Amygdala (tissue), 56 donors: Measurements from ENCODE around the gene CASKIN2.
A peak's percentile ranks its signal among the peaks of the same experiment; 100 is the strongest.
"Not testable (repeated sequence)": the region's sequence is repeated elsewhere in the genome, so short reads cannot be mapped to it uniquely, and the experiment has no call there.

Experiments used
- DNase-seq, 56 donors: peaks; one replicate each; lab custom pipeline; 2025; lab: John Stamatoyannopoulos, UW

The CASKIN2 gene

DNA sequence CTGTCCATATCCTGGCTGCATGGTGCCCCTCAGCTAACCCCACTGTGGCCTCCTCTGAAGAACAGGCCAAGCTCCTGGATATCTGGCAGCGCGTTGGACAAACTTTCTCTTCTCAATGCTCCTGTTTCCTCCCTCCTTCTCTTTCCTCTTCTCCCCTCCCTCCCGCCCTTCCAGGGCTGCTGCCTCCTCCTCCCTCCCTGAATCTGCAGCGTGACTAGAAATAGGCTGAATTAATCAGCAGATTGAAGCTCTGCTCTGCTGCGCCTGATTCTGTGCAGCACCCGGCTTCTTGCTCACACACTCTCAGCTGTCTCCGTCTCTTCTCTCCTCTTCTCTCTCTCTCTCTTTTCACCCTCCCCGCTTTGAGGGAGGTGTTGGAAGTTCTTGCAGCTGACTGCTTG is 39.1 kb downstream of the CASKIN2 start:
- DNase-seq = peak in 47 of 56 donors; percentile 14 to 85 (median 59)

DNA sequence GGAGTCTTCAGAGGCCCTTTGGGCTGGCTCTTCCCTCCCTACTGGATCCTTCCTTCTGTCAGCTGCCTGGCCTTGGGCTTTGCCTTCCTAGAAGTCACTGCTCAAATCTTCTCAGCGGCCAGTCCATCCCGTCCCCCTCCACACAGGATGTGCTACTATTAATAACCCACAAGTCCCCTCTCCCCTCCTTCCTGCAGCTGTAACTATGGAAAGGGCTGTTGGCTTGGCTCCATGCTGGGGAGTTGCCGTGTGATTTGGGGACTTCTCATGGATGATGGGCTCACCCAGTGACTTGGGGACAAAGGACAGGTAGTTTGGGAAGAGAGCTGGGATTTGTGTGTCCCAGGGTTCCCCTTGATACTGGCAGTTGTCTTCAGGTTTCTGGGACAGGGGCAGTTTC is 39.5 kb downstream of the CASKIN2 start:
- no peak for DNase-seq

DNA sequence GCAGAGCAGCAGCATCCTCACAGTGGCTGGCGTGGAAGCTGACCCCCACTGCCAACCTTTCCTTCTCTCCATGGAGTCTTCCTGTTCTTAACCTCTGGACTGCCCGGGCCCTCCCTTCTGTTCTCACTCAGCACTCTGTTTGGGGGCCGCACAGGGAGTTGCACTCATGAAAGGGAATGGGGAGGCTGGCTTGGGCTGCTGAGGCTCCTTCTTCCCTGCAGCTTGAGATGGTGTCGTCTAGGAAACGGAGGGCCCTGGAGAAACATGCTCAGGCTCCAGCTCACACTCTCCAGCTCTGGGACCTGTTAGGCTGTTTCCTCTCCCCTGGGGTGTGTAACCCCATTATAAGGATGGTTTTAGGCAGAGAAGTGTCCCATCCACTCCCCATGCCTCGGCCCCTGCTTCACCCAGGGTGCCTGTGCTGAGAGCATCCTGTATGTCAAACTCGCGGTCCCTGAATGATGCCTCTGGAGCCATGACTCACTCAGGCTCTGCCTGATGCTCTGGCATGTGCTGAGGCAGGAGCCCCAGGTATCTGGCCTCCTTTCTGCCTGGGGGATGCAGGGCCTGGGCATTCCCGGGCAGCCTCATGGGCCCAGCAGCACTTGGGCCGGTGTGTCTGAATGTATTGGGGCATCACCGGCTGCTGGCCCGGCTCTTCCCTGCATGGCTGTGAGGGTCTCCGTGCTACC is 40.0 kb downstream of the CASKIN2 start:
- DNase-seq = peak in 15 of 56 donors; percentile 21 to 59 (median 36)

DNA sequence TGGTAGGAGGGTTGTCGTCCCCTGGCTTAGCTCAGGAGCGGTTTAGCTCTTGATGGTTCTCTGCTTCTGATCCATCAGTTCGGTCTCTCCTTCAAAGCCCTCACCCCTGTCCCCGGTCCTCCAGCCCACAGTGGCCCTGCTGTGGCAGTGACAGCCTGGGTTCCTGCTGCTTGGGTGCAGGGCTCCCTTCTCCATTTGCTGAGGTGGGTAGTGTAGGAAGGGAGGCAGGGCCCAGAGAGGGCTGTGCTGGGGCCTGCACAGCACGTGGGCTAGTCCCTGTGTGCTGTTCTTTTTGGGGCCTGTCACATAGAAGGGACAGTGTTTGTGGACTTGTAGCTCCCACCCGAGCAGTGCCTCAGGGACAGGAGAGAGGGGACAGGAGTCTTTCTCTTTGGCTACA is 40.6 kb downstream of the CASKIN2 start:
- DNase-seq = no peak

DNA sequence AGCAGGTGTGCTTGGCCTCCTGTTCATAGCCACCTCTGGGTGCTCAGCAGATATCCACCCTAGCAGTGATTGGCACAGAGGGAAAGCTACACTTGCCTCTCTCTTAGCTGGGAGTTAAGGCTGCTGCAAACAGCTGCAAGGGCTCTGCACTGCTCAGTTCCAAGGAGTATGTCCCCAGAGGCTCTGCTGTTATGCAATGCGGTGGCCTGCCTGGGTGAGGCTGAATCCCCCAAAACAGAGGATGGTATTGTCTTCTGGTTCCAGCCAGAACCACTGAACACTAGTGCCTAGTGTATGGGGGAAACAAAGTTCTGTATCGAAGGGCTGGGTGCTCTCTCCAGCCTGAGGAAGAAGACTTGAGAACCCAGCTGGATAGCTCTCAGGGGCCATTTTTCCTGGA is 42.1 kb downstream of the CASKIN2 start:
- peak in 22 of 56 donors; percentile 19 to 63 (median 36) for DNase-seq

DNA sequence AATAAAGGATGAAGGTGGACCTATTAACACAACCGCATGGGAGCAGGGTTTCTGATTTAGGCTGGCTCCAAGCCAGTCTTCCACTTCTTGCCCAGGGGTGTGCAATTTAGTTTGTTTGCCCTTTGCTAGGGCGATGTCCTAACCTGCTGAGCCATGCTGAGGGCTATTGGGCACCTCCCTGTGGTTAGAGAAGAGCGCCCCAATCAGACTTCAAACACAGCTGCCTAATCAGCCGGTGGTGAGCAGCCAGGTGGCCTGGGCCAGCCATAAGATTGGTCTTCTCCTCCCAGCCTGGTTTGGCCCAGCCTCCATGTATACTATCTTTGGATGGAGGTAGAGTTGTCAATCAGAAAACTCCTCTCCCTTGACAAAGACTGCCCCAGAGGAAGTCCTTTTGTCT is 43.2 kb downstream of the CASKIN2 start:
- no peak for DNase-seq

DNA sequence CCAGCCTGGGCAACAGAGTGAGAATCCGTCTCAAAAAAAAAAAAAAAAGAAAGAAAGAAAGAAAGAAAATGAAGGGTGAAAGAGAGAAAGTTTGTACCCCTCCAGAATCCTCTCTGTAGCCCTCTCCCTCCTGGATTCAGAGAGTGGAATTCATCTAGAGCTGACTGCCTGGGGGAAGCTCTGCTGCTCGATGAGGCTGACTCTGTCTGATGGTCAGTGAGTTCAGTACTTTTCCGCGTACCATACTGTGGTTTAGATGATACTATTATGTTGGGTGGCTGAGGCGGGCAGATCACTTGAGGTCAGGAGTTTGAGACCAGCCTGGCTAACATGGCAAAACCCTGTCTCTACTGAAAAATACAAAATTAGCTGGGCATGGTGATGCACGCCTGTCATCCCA is 44.1 kb downstream of the CASKIN2 start:
- DNase-seq = no peak

DNA sequence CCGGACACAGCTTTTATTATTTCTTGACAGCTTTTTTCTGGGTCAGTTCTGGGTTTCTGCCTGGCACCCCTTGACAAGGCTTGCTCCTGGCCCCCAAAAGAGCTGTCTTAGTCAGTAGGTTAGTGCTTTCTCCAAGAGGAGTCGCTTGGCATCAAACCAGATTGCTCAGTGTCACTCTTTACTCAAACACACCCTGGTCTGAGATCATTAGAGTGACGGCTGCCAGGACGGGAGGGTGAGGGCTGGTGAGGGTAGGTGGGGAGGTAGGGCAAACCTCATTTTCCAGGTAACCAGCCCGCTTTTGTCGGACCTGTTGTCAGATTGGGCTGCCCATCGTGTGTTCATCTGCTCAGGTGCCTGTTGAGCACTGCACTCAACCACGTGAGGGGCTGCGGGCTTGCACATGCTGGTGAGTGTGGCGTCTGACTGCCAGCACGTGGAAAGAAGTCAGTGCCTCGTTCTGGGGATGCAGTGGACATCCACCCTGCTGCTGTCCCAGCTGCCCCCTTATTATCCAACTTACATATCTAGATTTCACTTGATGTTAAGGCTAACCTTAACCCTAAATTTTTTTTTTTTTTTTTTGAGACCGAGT is 46.5 kb downstream of the CASKIN2 start:
- DNase-seq = no peak

DNA sequence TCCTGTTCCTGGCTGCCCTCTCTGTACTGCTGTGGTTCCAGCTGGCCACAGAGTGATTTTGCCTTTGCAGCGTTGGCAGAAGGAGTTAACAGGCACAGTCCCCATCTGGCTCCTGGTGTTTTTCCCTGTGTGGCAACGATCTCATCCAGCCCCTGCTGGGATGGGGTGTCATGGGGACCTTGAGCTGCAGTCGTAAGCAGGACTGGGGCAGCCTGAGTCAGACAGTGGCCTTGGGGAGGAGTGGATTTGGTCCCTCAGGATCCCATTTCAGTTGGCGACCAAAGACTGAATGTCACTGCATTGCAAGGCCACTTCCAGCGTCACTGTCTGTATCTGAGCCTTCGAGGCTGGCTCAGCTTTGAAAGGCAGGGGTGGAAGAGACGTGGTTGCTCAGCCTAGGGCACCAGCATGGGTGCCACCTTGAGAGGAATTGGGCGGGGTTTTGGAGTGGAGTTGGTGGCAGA is 47.0 kb downstream of the CASKIN2 start:
- peak in 16 of 56 donors; percentile 21 to 66 (median 36) for DNase-seq

DNA sequence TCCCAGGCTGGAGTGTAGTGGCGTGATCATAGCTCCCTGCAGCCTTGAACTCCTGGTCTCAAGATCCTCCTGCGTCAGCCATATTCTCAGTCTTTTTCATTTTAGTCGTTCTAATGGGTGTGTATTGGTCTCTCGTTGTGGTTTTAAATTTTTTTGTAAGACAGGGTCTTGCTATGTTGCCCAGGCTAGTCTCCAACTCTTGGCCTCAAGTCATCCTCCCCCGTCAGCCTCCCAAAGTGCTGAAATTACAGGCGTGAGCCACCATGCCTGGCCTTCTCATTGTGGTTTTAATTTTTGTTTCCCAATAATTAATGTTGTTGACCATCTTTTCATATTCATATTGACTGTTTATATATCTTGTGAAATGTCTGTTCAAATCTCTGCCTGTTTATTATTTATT is 50.3 kb downstream of the CASKIN2 start:
- no peak for DNase-seq

DNA sequence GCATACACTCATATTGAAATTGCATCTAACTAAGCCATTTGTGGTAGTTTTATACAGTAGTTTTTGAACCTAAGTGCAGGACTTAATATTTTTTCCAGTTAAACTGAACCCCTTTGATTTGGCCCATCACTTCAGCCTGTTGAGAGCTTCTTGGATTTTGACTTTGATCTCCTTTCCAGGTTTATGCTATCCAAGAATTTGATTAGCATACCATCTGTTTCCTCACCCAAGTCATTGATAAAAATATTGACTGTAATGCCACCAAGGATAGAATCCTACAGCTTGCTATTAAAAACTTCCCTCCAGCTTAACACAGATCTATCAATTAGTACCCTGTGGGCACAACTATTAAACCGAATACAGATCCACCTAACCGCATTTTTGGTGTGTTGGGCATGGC is 51.7 kb downstream of the CASKIN2 start:
- DNase-seq = no peak

DNA sequence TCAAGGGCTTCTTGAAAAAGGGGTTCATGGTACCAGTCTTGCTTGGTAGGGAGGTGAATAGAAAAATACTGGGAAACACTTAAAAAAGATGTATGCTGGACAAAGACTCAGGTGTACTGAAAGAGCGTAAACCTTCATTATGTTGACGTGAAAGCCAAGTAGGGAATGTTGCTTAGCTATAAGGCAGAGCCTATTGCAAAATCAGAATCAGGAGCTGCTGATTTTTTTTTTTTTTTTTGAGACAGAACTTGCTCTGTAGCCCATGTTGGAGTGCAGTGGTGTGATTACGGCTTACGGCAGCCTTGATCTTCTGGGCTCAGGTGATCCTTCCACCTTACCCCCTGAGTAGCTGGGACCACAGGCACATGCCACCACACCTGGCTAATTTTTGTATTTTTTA is 55.0 kb downstream of the CASKIN2 start:
- no peak for DNase-seq

DNA sequence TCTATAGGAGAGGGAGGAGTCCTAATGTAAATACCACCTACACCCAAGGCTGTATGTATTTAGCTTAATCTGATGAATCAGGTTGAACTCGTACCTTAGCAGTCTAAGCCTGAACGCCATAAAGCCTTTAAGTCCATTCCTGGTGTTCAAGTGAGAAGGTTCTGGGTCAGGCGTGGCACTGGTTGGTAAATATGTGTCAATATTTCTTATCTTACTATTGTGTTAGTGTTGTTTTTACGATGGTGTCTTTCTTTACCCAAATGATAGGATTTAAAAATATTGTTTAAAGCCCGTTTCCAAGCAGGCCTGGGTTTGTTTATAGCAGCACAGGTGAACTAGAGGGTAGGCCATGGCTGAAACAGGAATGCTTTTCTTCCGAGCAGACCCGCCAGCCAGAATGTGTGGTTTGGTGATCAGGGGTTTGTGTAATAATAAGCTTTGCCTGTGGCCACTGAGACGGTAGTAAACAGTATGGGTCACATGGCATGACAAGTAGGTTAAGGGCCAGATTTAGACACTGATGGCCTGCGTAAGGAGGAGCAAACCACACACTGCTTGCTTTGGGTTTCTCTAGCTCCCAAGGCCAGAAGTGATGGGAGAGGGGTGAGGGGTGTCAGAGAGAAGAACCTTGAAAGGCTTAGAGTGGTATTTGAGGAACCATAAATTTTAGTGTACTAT is 55.6 kb downstream of the CASKIN2 start:
- peak in 1 of 56 donors; percentile 10 for DNase-seq

DNA sequence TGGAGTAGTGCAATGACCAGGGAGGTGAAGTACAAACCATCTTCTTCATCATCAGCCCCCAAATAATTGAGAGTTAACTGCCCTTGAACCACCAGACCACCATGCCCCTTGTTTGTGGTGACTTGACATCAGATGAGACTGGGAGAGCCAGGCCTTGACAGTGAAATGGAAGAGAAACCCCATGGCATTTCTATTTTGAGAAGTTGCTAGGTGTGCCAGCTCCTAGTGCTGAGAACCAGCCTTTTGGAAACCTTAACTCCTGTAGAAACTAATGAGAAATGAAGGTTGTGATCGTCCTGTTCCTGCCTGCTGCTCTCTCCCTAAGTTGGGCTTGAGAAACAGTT is 56.1 kb downstream of the CASKIN2 start:
- DNase-seq = no peak

DNA sequence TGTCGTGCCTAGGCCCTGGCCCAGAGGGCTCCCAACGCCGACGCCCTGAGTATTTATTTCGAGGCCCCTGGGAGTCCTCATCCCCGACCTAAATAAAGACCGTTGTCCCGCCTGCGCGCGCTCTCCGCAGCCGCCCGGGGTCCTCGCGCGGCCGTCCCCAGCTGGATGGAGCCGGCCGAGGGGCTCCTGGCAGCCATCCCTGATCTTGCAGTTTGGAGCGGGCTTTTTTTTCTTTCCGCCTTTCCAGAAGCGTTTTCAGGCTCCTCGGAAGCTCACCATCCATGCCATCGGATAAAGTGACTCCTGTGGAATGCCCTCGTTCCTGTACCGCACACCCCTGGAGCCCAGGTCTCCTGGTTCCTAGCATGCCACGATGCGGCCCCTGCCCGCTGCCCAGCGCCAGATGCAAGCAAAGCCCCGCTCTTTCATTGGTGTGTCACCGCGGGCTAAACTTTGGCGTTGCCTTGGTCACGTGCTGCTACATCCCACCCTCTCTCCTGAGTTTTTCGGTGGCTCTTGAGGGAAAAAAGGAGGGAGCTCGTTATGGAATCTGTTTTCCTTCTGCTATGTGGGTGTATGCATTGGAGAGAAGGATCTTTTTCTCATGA is 58.2 kb downstream of the CASKIN2 start:
- DNase-seq = peak in 39 of 56 donors; percentile 17 to 63 (median 43)

DNA sequence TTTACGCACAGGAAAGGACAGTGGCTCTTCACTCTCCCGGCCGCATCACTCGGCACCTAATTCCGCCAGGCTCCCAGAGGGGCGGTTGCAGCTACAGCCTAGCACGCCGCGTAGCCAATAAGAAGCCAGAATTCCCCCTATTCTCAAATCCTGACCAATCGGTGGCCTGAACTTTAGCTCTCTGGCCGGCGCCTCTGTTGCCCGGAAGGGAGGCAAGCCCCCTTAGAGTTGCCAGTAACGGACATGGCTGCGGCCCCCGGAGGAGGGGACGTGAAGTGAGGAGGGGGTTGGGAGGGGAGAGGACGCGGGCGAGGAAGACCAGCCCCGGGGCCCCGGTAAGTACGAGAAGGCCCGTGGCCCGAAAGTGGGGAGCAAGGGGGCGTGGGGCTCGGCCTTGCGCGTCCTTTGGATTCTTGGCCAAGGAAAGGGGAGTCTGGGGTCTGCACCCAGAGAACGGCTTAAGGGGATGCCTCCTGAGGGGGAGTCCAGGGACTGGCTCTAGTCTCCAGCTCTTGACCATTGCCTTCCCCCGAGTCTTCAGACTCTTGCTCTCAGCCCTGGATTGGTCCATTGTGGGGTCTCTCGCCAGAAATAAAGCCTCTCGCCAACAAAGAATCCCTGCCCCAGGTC is 58.8 kb downstream of the CASKIN2 start, which contains the start of gene TMEM94:
Gene TMEM94, plus strand, starts transcription at position 219 of the 630 bp plus-strand sequence. CDS start 15,271 bp downstream, outside the sequence.
- DNase-seq = peak in 55 of 56 donors; percentile 67 to 99 (median 95)

DNA sequence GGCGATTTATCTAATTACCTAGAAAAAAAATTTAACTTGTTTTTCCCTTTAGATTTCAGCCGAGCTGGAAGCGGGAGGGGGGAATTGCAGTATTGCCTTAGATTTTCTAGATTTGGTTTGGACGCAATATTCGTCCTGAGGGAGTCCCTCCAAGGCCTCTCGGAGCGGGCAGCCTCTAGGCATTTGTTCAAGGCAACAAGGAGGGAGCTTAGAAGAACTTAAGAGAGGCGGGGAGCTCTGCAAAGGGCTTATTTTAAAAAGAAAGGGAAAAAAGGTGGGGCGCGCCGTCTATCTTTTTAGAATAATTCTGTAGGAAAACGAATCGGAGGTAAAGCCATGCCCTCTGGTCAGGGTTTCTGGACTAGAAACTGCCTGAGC is 59.3 kb downstream of the CASKIN2 start:
- peak in 7 of 56 donors; percentile 56 to 86 (median 67) for DNase-seq

DNA sequence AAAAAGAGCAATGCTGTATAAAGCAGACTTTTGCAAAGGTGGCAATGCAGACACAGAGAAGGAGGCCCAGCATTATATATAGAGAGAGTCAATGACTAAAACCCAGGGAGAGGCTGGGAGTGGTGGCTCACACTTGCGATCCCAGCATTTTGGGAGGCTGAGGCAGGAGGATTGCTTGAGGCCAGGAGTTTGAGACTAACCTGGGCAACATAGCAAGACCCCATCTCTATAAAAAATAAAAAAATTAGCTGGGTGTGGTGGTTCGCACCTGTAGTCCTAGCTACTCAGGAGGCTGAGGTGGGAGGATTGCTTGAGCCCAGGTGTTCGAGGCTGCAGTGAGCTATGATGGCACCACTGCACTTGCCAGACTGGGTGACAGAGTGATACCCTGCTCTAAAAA is 60.7 kb downstream of the CASKIN2 start:
- DNase-seq = not testable (repeated sequence)

DNA sequence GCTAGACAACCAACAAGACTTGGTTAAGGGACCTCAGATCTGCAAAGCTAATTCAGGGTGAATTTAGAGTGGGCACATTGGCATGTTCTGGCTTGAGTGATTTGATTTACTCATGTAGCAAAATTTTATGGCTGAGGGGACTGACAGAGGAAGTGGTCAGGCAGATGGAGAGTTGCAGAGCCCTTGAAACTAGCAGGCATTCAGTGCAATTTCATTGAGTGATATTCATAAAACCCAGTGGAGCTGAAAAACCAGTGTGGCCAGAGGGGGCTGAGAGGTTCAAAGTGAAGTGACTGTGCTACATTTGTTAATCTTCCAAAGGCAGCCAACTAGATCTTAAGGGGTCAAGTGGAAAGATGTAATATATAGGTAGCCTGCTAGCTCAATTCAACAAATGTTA is 61.1 kb downstream of the CASKIN2 start:
- DNase-seq = no peak

DNA sequence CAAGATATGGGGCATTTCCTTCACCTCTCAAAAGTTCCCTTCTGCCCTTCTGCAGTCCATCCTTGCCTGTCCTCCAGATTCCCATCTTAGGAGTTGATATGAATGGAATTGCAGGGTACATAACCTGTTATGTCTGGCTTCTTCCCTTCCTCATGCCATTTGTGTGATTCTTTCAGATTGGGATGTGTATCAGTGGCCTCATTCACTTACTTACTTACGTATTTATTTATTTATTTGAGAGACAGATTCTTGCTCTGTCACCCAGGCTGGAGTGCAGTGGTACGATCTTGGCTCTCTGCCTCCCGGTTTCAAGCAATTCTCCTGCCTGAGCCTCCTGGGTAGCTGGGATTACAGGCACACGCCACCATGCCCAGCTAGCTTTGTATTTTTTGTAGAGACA is 65.1 kb downstream of the CASKIN2 start:
- DNase-seq = no peak
